GM06990 (cell line): ENCODE data around the gene RBFOX1.

Experiments
- DNase-seq: peaks from one replicate; pipeline ENCODE4 v3.0.0-alpha.2; 2011; ENCODE audit not compliant: insufficient read length; ENCODE audit errors: extremely low read depth
- H3K27me3 ChIP-seq: replicated peaks from 2 replicates; pipeline ENCODE4 v1.6.0; 2011; ENCODE audit warnings: low read length; ENCODE audit not compliant: control insufficient read depth, insufficient read depth
- H3K36me3 ChIP-seq: 2 replicates; pipeline ENCODE4 v1.5.1; 2011; ENCODE audit warnings: low read length; ENCODE audit not compliant: control insufficient read depth, insufficient read depth
- H3K4me3 ChIP-seq: replicated peaks from 2 replicates; pipeline ENCODE4 v1.5.1; 2011; ENCODE audit warnings: low read depth, mild to moderate bottlenecking, control low read depth, low read length
- CTCF ChIP-seq: IDR thresholded peaks from 2 replicates; pipeline ENCODE4 v1.5.1; 2011; ENCODE audit warnings: low read length, control low read depth, mild to moderate bottlenecking, inconsistent platforms; ENCODE audit not compliant: insufficient read depth, poor library complexity, severe bottlenecking

RBFOX1 gene

GRCh38 chr16:7334801-7335560, 2.3 kb downstream of the RBFOX1 start:
- no peak overlapping the region for H3K4me3 ChIP-seq
- no peaks in the 10 kb centered on the region for H3K36me3 ChIP-seq
- DNase-seq: no peak
- no peak for TF ChIP-seq CTCF
- H3K27me3 ChIP-seq: no peaks in the 10 kb centered on the region

- no peak for DNase-seq
- H3K36me3 ChIP-seq: no peaks in the 10 kb centered on the region
- no peak for TF ChIP-seq CTCF
- no peaks in the 10 kb centered on the region for H3K27me3 ChIP-seq
- H3K4me3 ChIP-seq: no peak overlapping the region
Observed at GRCh38 chr16:7335991-7336634, 3.5 kb downstream of the RBFOX1 start.

- no peak for TF ChIP-seq CTCF
- no peak overlapping the region for H3K4me3 ChIP-seq
- no peaks in the 10 kb centered on the region for H3K36me3 ChIP-seq
- H3K27me3 ChIP-seq: no peaks in the 10 kb centered on the region
- no peak for DNase-seq
Observed at GRCh38 chr16:7336742-7337141, 4.1 kb downstream of the RBFOX1 start.

- no peak for TF ChIP-seq CTCF
- DNase-seq: no peak
- no peak overlapping the region for H3K4me3 ChIP-seq
- H3K27me3 ChIP-seq: no peaks in the 10 kb centered on the region
- H3K36me3 ChIP-seq: no peaks in the 10 kb centered on the region
Observed at GRCh38 chr16:7338826-7339225, 6.2 kb downstream of the RBFOX1 start.

- no peak for TF ChIP-seq CTCF
- H3K27me3 ChIP-seq: no peaks in the 10 kb centered on the region
- H3K36me3 ChIP-seq: no peaks in the 10 kb centered on the region
- DNase-seq: no peak
- no peak overlapping the region for H3K4me3 ChIP-seq
Observed at GRCh38 chr16:7339700-7340099, 7.1 kb downstream of the RBFOX1 start.
